IMR-90 (cell line): ENCODE results near the gene LGI2.

Experiments used
- BHLHE40 ChIP-seq: fragments of 150-350 bp; IDR thresholded peaks from 2 replicates; pipeline ENCODE4 v1.6.1; 2016; ENCODE audit warnings: mild to moderate bottlenecking, low read depth, low read length
- CEBPB ChIP-seq: IDR thresholded peaks from 2 replicates; pipeline ENCODE4 v1.6.1; 2012; ENCODE audit warnings: low read depth, low read length, improper control_type of control experiment
- FOS ChIP-seq: fragments of 150-350 bp; IDR thresholded peaks from 2 replicates; pipeline ENCODE4 v1.6.1; 2016; ENCODE audit warnings: low read depth, low read length
- MXI1 ChIP-seq: IDR thresholded peaks from 2 replicates; pipeline ENCODE4 v1.6.1; 2012; ENCODE audit warnings: low read depth, mild to moderate bottlenecking, low read length, moderate library complexity, borderline replicate concordance
- POLR2A ChIP-seq: IDR thresholded peaks from 2 replicates; pipeline ENCODE4 v1.6.1; 2012; ENCODE audit warnings: mild to moderate bottlenecking, low read depth, low read length
- RAD21 ChIP-seq: IDR thresholded peaks from 2 replicates; pipeline ENCODE4 v1.6.1; 2012; ENCODE audit warnings: low read length, improper control_type of control experiment
- RCOR1 ChIP-seq: IDR thresholded peaks from 2 replicates; pipeline ENCODE4 v1.6.1; 2012; ENCODE audit warnings: mild to moderate bottlenecking, low read length, improper control_type of control experiment; ENCODE audit not compliant: insufficient replicate concordance
- TF ChIP-seq, protein P1 (sequence below): conservative IDR thresholded peaks from 2 replicates; pipeline ENCODE4 v1.5.1; 2012; ENCODE audit warnings: mild to moderate bottlenecking, low read depth, low read length, improper control_type of control experiment
- TF ChIP-seq, protein P2 (sequence below): fragments of 150-350 bp; IDR thresholded peaks from 2 replicates; pipeline ENCODE4 v1.6.1; 2017; ENCODE audit warnings: mild to moderate bottlenecking, antibody characterized with exemption, low read length, low read depth

DNA sequence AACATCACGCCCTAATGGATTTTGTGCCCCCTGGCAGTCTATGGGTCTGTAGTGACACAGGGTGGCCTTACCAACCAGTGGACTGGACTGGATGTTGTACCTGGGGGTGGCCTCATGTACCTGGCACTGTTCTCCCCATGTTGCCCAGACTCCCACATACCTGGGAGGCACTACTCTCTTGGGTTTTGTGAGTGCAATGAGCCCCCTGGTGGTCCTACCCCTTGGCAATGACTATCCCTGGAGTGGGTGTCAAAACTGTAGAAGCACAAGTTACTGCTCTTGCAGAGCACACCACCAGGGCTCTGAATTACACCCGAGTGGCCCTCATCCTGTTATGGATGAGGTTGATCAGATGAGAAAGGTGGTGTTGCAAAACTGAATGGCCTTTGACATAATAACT, 60.1 kb downstream of the LGI2 start:
- TF ChIP-seq, protein P1, sequence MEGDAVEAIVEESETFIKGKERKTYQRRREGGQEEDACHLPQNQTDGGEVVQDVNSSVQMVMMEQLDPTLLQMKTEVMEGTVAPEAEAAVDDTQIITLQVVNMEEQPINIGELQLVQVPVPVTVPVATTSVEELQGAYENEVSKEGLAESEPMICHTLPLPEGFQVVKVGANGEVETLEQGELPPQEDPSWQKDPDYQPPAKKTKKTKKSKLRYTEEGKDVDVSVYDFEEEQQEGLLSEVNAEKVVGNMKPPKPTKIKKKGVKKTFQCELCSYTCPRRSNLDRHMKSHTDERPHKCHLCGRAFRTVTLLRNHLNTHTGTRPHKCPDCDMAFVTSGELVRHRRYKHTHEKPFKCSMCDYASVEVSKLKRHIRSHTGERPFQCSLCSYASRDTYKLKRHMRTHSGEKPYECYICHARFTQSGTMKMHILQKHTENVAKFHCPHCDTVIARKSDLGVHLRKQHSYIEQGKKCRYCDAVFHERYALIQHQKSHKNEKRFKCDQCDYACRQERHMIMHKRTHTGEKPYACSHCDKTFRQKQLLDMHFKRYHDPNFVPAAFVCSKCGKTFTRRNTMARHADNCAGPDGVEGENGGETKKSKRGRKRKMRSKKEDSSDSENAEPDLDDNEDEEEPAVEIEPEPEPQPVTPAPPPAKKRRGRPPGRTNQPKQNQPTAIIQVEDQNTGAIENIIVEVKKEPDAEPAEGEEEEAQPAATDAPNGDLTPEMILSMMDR: no peak
- no peak for TF ChIP-seq POLR2A
- no peak for TF ChIP-seq RCOR1
- TF ChIP-seq, protein P2, sequence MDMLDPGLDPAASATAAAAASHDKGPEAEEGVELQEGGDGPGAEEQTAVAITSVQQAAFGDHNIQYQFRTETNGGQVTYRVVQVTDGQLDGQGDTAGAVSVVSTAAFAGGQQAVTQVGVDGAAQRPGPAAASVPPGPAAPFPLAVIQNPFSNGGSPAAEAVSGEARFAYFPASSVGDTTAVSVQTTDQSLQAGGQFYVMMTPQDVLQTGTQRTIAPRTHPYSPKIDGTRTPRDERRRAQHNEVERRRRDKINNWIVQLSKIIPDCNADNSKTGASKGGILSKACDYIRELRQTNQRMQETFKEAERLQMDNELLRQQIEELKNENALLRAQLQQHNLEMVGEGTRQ: no peak
- no peak for TF ChIP-seq FOS
- TF ChIP-seq CEBPB: no peak
- no peak for TF ChIP-seq MXI1
- no peak for TF ChIP-seq BHLHE40
- no peak for TF ChIP-seq RAD21
